Measurements from ENCODE around the gene SLC4A1AP.
"Not testable (repeated sequence)": the region's sequence is repeated elsewhere in the genome, so short reads cannot be mapped to it uniquely, and the experiment has no call there.

SLC4A1AP gene

GRCh38 chr2:27667446-27667845, 3.8 kb downstream of the SLC4A1AP start:
- Histone ChIP-seq H3K9me3 (ENCODE audit: control insufficient read depth in 5 of 5, low read length in 5 of 5) (no peaks in the 10 kb centered on the region), H3K4me3 (ENCODE audit: low read depth in 1 of 5, low read length in 5 of 5) (no peak overlapping the region), H3K27ac (ENCODE audit: low read depth, low read length) (no peak overlapping the region), H3K4me1 (ENCODE audit: control insufficient read depth in 5 of 5, insufficient read depth in 5 of 5, low read length in 5 of 5) (peaks cover 3 to 24% (median 21%) of the 10 kb centered on the region in 5 donors), H3K27me3 (ENCODE audit: control insufficient read depth in 5 of 5, insufficient read depth in 4 of 5, low read length in 5 of 5) (no peaks in the 10 kb centered on the region), H3K36me3 (ENCODE audit: control insufficient read depth in 5 of 5, insufficient read depth in 5 of 5, low read length in 5 of 5) (peaks cover 24 to 36% (median 28%) of the 10 kb centered on the region in 5 donors), H3K9ac (ENCODE audit: low read length in 5 of 5) (no peak overlapping the region)

GRCh38 chr2:27671235-27671634, 7.5 kb downstream of the SLC4A1AP start:
- no peaks in the 10 kb centered on the region for H3K27me3 ChIP-seq (ENCODE audit: control insufficient read depth in 5 of 5, insufficient read depth in 4 of 5, low read length in 5 of 5)
- no peaks in the 10 kb centered on the region for H3K9me3 ChIP-seq (ENCODE audit: control insufficient read depth in 5 of 5, low read length in 5 of 5)
- no peak overlapping the region for H3K27ac ChIP-seq (ENCODE audit: low read depth, low read length)
- peaks cover 47 to 57% (median 53%) of the 10 kb centered on the region in 5 donors for H3K36me3 ChIP-seq (ENCODE audit: control insufficient read depth in 5 of 5, insufficient read depth in 5 of 5, low read length in 5 of 5)
- no peak overlapping the region for H3K4me3 ChIP-seq (ENCODE audit: low read depth in 1 of 5, low read length in 5 of 5)
- peaks cover 0 to 2% (median 0%) of the 10 kb centered on the region in 5 donors for H3K4me1 ChIP-seq (ENCODE audit: control insufficient read depth in 5 of 5, insufficient read depth in 5 of 5, low read length in 5 of 5)
- no peak overlapping the region for H3K9ac ChIP-seq (ENCODE audit: low read length in 5 of 5)

GRCh38 chr2:27672723-27673486, 9.2 kb downstream of the SLC4A1AP start:
- H3K4me3 ChIP-seq (ENCODE audit: low read depth in 1 of 5, low read length in 5 of 5): no peak overlapping the region
- no peaks in the 10 kb centered on the region for H3K4me1 ChIP-seq (ENCODE audit: control insufficient read depth in 5 of 5, insufficient read depth in 5 of 5, low read length in 5 of 5)
- no peaks in the 10 kb centered on the region for H3K27me3 ChIP-seq (ENCODE audit: control insufficient read depth in 5 of 5, insufficient read depth in 4 of 5, low read length in 5 of 5)
- peaks cover 52 to 64% (median 55%) of the 10 kb centered on the region in 5 donors for H3K36me3 ChIP-seq (ENCODE audit: control insufficient read depth in 5 of 5, insufficient read depth in 5 of 5, low read length in 5 of 5)
- no peaks in the 10 kb centered on the region for H3K9me3 ChIP-seq (ENCODE audit: control insufficient read depth in 5 of 5, low read length in 5 of 5)
- no peak overlapping the region for H3K9ac ChIP-seq (ENCODE audit: low read length in 5 of 5)
- H3K27ac ChIP-seq (ENCODE audit: low read depth, low read length): no peak overlapping the region

- peaks cover 30 to 77% (median 56%) of the 10 kb centered on the region in 5 donors for H3K36me3 ChIP-seq (ENCODE audit: control insufficient read depth in 5 of 5, insufficient read depth in 5 of 5, low read length in 5 of 5)
- no peaks in the 10 kb centered on the region for H3K9me3 ChIP-seq (ENCODE audit: control insufficient read depth in 5 of 5, low read length in 5 of 5)
- H3K9ac ChIP-seq (ENCODE audit: low read length in 5 of 5): no peak overlapping the region
- H3K27ac ChIP-seq (ENCODE audit: low read depth, low read length): no peak overlapping the region
- no peak overlapping the region for H3K4me3 ChIP-seq (ENCODE audit: low read depth in 1 of 5, low read length in 5 of 5)
- H3K27me3 ChIP-seq (ENCODE audit: control insufficient read depth in 5 of 5, insufficient read depth in 4 of 5, low read length in 5 of 5): no peaks in the 10 kb centered on the region
- H3K4me1 ChIP-seq (ENCODE audit: control insufficient read depth in 5 of 5, insufficient read depth in 5 of 5, low read length in 5 of 5): peaks cover 0 to 9% (median 1%) of the 10 kb centered on the region in 5 donors
These were observed 16.9 kb downstream of the SLC4A1AP start for GRCh38 chr2:27680571-27680970.

- no peaks in the 10 kb centered on the region for H3K9me3 ChIP-seq (ENCODE audit: control insufficient read depth in 5 of 5, low read length in 5 of 5)
- peak overlapping the region; percentile 46 for H3K27ac ChIP-seq (ENCODE audit: low read depth, low read length)
- no peak overlapping the region for H3K9ac ChIP-seq (ENCODE audit: low read length in 5 of 5)
- H3K4me3 ChIP-seq (ENCODE audit: low read depth in 1 of 5, low read length in 5 of 5): no peak overlapping the region
- no peaks in the 10 kb centered on the region for H3K27me3 ChIP-seq (ENCODE audit: control insufficient read depth in 5 of 5, insufficient read depth in 4 of 5, low read length in 5 of 5)
- H3K4me1 ChIP-seq (ENCODE audit: control insufficient read depth in 5 of 5, insufficient read depth in 5 of 5, low read length in 5 of 5): peaks cover 0 to 9% (median 1%) of the 10 kb centered on the region in 5 donors
- H3K36me3 ChIP-seq (ENCODE audit: control insufficient read depth in 5 of 5, insufficient read depth in 5 of 5, low read length in 5 of 5): peaks cover 29 to 79% (median 58%) of the 10 kb centered on the region in 5 donors
These were observed 18.2 kb downstream of the SLC4A1AP start for GRCh38 chr2:27681841-27682240.

GRCh38 chr2:27682334-27682771, 18.7 kb downstream of the SLC4A1AP start:
- peak overlapping the region; percentile 49 for H3K27ac ChIP-seq (ENCODE audit: low read depth, low read length)
- H3K9me3 ChIP-seq (ENCODE audit: control insufficient read depth in 5 of 5, low read length in 5 of 5): not testable (repeated sequence)

GRCh38 chr2:27683390-27684071, 19.8 kb downstream of the SLC4A1AP start:
- peaks cover 0 to 9% (median 1%) of the 10 kb centered on the region in 5 donors for H3K4me1 ChIP-seq (ENCODE audit: control insufficient read depth in 5 of 5, insufficient read depth in 5 of 5, low read length in 5 of 5)
- peaks cover 27 to 76% (median 55%) of the 10 kb centered on the region in 5 donors for H3K36me3 ChIP-seq (ENCODE audit: control insufficient read depth in 5 of 5, insufficient read depth in 5 of 5, low read length in 5 of 5)
- no peak overlapping the region for H3K4me3 ChIP-seq (ENCODE audit: low read depth in 1 of 5, low read length in 5 of 5)
- no peak overlapping the region for H3K9ac ChIP-seq (ENCODE audit: low read length in 5 of 5)
- no peaks in the 10 kb centered on the region for H3K9me3 ChIP-seq (ENCODE audit: control insufficient read depth in 5 of 5, low read length in 5 of 5)
- H3K27me3 ChIP-seq (ENCODE audit: control insufficient read depth in 5 of 5, insufficient read depth in 4 of 5, low read length in 5 of 5): no peaks in the 10 kb centered on the region
- H3K27ac ChIP-seq (ENCODE audit: low read depth, low read length): peak overlapping the region; percentile 49

More at GRCh38 chr2:27682334-27682771, 18.7 kb downstream of the SLC4A1AP start:
- H3K4me1 ChIP-seq (ENCODE audit: control insufficient read depth in 5 of 5, insufficient read depth in 5 of 5, low read length in 5 of 5); H3K9ac ChIP-seq (ENCODE audit: low read length in 5 of 5); H3K4me3 ChIP-seq (ENCODE audit: low read depth in 1 of 5, low read length in 5 of 5); H3K27me3 ChIP-seq (ENCODE audit: control insufficient read depth in 5 of 5, insufficient read depth in 4 of 5, low read length in 5 of 5): not testable (repeated sequence)
- H3K36me3 ChIP-seq (ENCODE audit: control insufficient read depth in 5 of 5, insufficient read depth in 5 of 5, low read length in 5 of 5): peaks cover 25 to 79% (median 57%) of the 10 kb centered on the region in 5 donors

GRCh38 chr2:27685006-27685405, 21.3 kb downstream of the SLC4A1AP start:
- not testable (repeated sequence) for H3K27ac ChIP-seq (ENCODE audit: low read depth, low read length); H3K9ac ChIP-seq (ENCODE audit: low read length in 5 of 5); H3K27me3 ChIP-seq (ENCODE audit: control insufficient read depth in 5 of 5, insufficient read depth in 4 of 5, low read length in 5 of 5); H3K9me3 ChIP-seq (ENCODE audit: control insufficient read depth in 5 of 5, low read length in 5 of 5); H3K4me1 ChIP-seq (ENCODE audit: control insufficient read depth in 5 of 5, insufficient read depth in 5 of 5, low read length in 5 of 5); H3K4me3 ChIP-seq (ENCODE audit: low read depth in 1 of 5, low read length in 5 of 5)
- H3K36me3 ChIP-seq (ENCODE audit: control insufficient read depth in 5 of 5, insufficient read depth in 5 of 5, low read length in 5 of 5): peaks cover 31 to 72% (median 59%) of the 10 kb centered on the region in 5 donors

GRCh38 chr2:27685577-27685976, 21.9 kb downstream of the SLC4A1AP start:
- Histone ChIP-seq H3K27me3 (ENCODE audit: control insufficient read depth in 5 of 5, insufficient read depth in 4 of 5, low read length in 5 of 5) (no peaks in the 10 kb centered on the region), H3K9me3 (ENCODE audit: control insufficient read depth in 5 of 5, low read length in 5 of 5) (no peaks in the 10 kb centered on the region), H3K9ac (ENCODE audit: low read length in 5 of 5) (no peak overlapping the region), H3K4me3 (ENCODE audit: low read depth in 1 of 5, low read length in 5 of 5) (no peak overlapping the region), H3K4me1 (ENCODE audit: control insufficient read depth in 5 of 5, insufficient read depth in 5 of 5, low read length in 5 of 5) (peaks cover 0 to 9% (median 1%) of the 10 kb centered on the region in 5 donors), H3K36me3 (ENCODE audit: control insufficient read depth in 5 of 5, insufficient read depth in 5 of 5, low read length in 5 of 5) (peaks cover 31 to 67% (median 56%) of the 10 kb centered on the region in 5 donors), H3K27ac (ENCODE audit: low read depth, low read length) (no peak overlapping the region)

GRCh38 chr2:27687232-27687631, 23.5 kb downstream of the SLC4A1AP start:
- H3K9me3 ChIP-seq (ENCODE audit: control insufficient read depth in 5 of 5, low read length in 5 of 5): no peaks in the 10 kb centered on the region
- H3K9ac ChIP-seq (ENCODE audit: low read length in 5 of 5): no peak overlapping the region
- H3K36me3 ChIP-seq (ENCODE audit: control insufficient read depth in 5 of 5, insufficient read depth in 5 of 5, low read length in 5 of 5): peaks cover 36 to 56% (median 41%) of the 10 kb centered on the region in 5 donors
- H3K4me1 ChIP-seq (ENCODE audit: control insufficient read depth in 5 of 5, insufficient read depth in 5 of 5, low read length in 5 of 5): peaks cover 0 to 9% (median 1%) of the 10 kb centered on the region in 5 donors
- no peaks in the 10 kb centered on the region for H3K27me3 ChIP-seq (ENCODE audit: control insufficient read depth in 5 of 5, insufficient read depth in 4 of 5, low read length in 5 of 5)
- no peak overlapping the region for H3K4me3 ChIP-seq (ENCODE audit: low read depth in 1 of 5, low read length in 5 of 5)
- H3K27ac ChIP-seq (ENCODE audit: low read depth, low read length): no peak overlapping the region

Data from subcutaneous abdominal adipose tissue (tissue), 5 donors.